ENCODE measurements around the gene ATG9B. TPM values are rescaled to one million over a fixed set of nuclear protein-coding genes. Genes with fewer than 3 reads are reported as not detected.

Gene ATG9B
- total RNA-seq, 2 donors from 2014 or later = 0.22 TPM; not detected in 1

Other genes starting within 250 kb of the ATG9B start
- 100 to 1,000 TPM; 173 to 355 TPM for gene TMEM176B, start 224.1 kb downstream of the ATG9B start, total RNA-seq
- 100 to 1,000 TPM; 118 to 275 TPM for gene TMEM176A, start 223.7 kb downstream of the ATG9B start, total RNA-seq
- gene AOC1, start 172.0 kb downstream of the ATG9B start, total RNA-seq = 100 to 1,000 TPM; 566 to 682 TPM
- 10 to 100 TPM in 1 of 2 donors, under 1 TPM in 1; 0.92 to 10.4 TPM for gene KCNH2, start 46.2 kb downstream of the ATG9B start, total RNA-seq
- 1 to 10 TPM; 2.7 to 5.4 TPM for gene NOS3, start 33.5 kb downstream of the ATG9B start, total RNA-seq
- gene ABCB8, start 4.0 kb upstream of the ATG9B start, total RNA-seq = 10 to 100 TPM; 25.3 to 40.0 TPM
- gene ASIC3, start 24.0 kb upstream of the ATG9B start, total RNA-seq = 1 to 10 TPM; 1.4 to 2.3 TPM
- 10 to 100 TPM; 12.8 to 15.1 TPM for gene CDK5, start 33.4 kb upstream of the ATG9B start, total RNA-seq
- 10 to 100 TPM; 76.7 to 97.4 TPM for gene SLC4A2, start 35.1 kb upstream of the ATG9B start, total RNA-seq
- gene FASTK, start 56.3 kb upstream of the ATG9B start, total RNA-seq = 100 to 1,000 TPM in 1 of 2 donors, 10 to 100 TPM in 1; 82.0 to 108 TPM
- gene TMUB1, start 59.0 kb upstream of the ATG9B start, total RNA-seq = 10 to 100 TPM; 72.4 to 80.7 TPM
- gene AGAP3, start 62.0 kb upstream of the ATG9B start, total RNA-seq = 10 to 100 TPM; 50.8 to 64.0 TPM
- not detected for gene GBX1, start 143.2 kb upstream of the ATG9B start, total RNA-seq
- not detected for gene ASB10, start 162.8 kb upstream of the ATG9B start, total RNA-seq
- not detected for gene H2BK1, start 186.0 kb upstream of the ATG9B start, total RNA-seq
- gene ABCF2, start 202.7 kb upstream of the ATG9B start, total RNA-seq = 10 to 100 TPM; 27.9 to 28.0 TPM
- gene CHPF2, start 208.0 kb upstream of the ATG9B start, total RNA-seq = 10 to 100 TPM; 46.8 to 48.8 TPM
- gene SMARCD3, start 224.2 kb upstream of the ATG9B start, total RNA-seq = 1 to 10 TPM; 4.3 to 9.8 TPM

All from left colon (tissue), 2 donors.